HepG2 (cell line): Measurements from ENCODE around the gene MIER1. TPM values are rescaled to one million over a fixed set of nuclear protein-coding genes. Genes with fewer than 3 reads are reported as not detected.

Source experiments
- ATM ChIP-seq: fragments of 450-650 bp; IDR thresholded peaks from 2 replicates; pipeline ENCODE4 v1.7.1; 2017; ENCODE audit warnings: mild to moderate bottlenecking, borderline replicate concordance
- CSRNP2 ChIP-seq: sonication (generic); formaldehyde crosslinking; conservative IDR thresholded peaks from 2 replicates; pipeline ENCODE4 v1.8.0; 2022; ENCODE audit warnings: low read depth, missing genetic modification reagents
- KLF11 ChIP-seq: IDR thresholded peaks from 2 replicates; pipeline ENCODE4 v1.6.1; 2016; ENCODE audit warnings: missing compliant biosample characterization
- MXI1 ChIP-seq: IDR thresholded peaks from 3 replicates; pipeline ENCODE4 v1.6.1; 2012; ENCODE audit warnings: low read depth, low read length, inconsistent platforms, borderline replicate concordance
- MYC ChIP-seq: sonication (generic); formaldehyde crosslinking; IDR thresholded peaks from 2 replicates; pipeline ENCODE4 v1.9.0; 2021; ENCODE audit warnings: missing genetic modification reagents, borderline replicate concordance
- POGK ChIP-seq: sonication (generic); formaldehyde crosslinking; conservative IDR thresholded peaks from 2 replicates; pipeline ENCODE4 v1.8.0; 2022; ENCODE audit warnings: mild to moderate bottlenecking, moderate library complexity, missing genetic modification reagents
- RCOR2 ChIP-seq: IDR thresholded peaks from 2 replicates; pipeline ENCODE4 v1.6.1; 2016; ENCODE audit warnings: missing biosample characterization, missing genetic modification reagents
- RXRB ChIP-seq: IDR thresholded peaks from 2 replicates; pipeline ENCODE4 v1.6.1; 2016; ENCODE audit warnings: borderline replicate concordance, missing genetic modification reagents, missing compliant biosample characterization
- SCMH1 ChIP-seq: sonication (generic); formaldehyde crosslinking; IDR thresholded peaks from 2 replicates; pipeline ENCODE4 v1.9.0; 2021; ENCODE audit warnings: missing genetic modification reagents, mild to moderate bottlenecking, borderline replicate concordance
- ZNF142 ChIP-seq: sonication (generic); formaldehyde crosslinking; IDR thresholded peaks from 2 replicates; pipeline ENCODE4 v1.4.0; 2020; ENCODE audit warnings: missing genetic modification reagents
- ZNF280B ChIP-seq: sonication (generic); formaldehyde crosslinking; IDR thresholded peaks from 2 replicates; pipeline ENCODE4 v1.5.0; 2020; ENCODE audit warnings: missing genetic modification reagents, mild to moderate bottlenecking, borderline replicate concordance
- ZNF331 ChIP-seq: sonication (generic); formaldehyde crosslinking; IDR thresholded peaks from 2 replicates; pipeline ENCODE4 v1.4.0; 2020; ENCODE audit warnings: missing genetic modification reagents
- ZNF740 ChIP-seq: sonication (generic); formaldehyde crosslinking; IDR thresholded peaks from 2 replicates; pipeline ENCODE4 v1.4.0; 2020; ENCODE audit warnings: missing genetic modification reagents
- polyA plus RNA-seq, 8 experiments: library from polyadenylated mRNA; depleted of rRNA in 3 of 8; stranded (reverse) in 7 of 8; unstranded in 1 of 8; fragments of >200 nt; fragmentation: Illumina TruSeq in 4 of 8; extraction: Trizol in 4 of 8; gene quantifications; 2 replicates each; pipeline versions ENCODE4 v1.2.1 to v1.2.3, GENCODE V29; 2011 to 2016; ENCODE audit warnings: low read depth in 4 of 8, missing spikeins in 1 of 8, mixed read lengths in 1 of 8; ENCODE audit not compliant: insufficient read depth in 1 of 8
- total RNA-seq, 5 experiments: library from RNA; depleted of rRNA; stranded (reverse); fragments of >200 nt; fragmentation: Illumina TruSeq; extraction: Trizol; gene quantifications; 2 replicates each; pipeline ENCODE4 v1.2.3, GENCODE V29; 2016; ENCODE audit warnings: low read depth in 1 of 5
- TF ChIP-seq, protein P1 (sequence below): sonication (generic); formaldehyde crosslinking; IDR thresholded peaks from 2 replicates; pipeline ENCODE4 v1.8.1; 2023; ENCODE audit warnings: mild to moderate bottlenecking, inconsistent platforms, moderate library complexity, missing genetic modification reagents, borderline replicate concordance

Gene MIER1
- total and polyA plus RNA-seq, 2 of the 13 experiments (the other 11 are each of a cell fraction or from before 2014, with no cell fraction given) = 7.0 to 30.4 TPM

- TF ChIP-seq ZNF142 (CRISPR knock-in tag) (no peak), ATM (no peak), ZNF331 (CRISPR knock-in tag) (no peak), MYC (no peak), ZNF740 (CRISPR knock-in tag) (no peak), SCMH1 (CRISPR knock-in tag) (no peak), KLF11 (CRISPR knock-in tag) (no peak), CSRNP2 (CRISPR knock-in tag) (no peak), POGK (CRISPR knock-in tag) (peak; percentile 48; the same call in 1 of the 2 replicates), RXRB (CRISPR knock-in tag) (no peak), RCOR2 (CRISPR knock-in tag) (no peak), MXI1 (peak; percentile 68; the same call in 2 of the 3 replicates), ZNF280B (CRISPR knock-in tag) (no peak)
- TF ChIP-seq, protein P1, sequence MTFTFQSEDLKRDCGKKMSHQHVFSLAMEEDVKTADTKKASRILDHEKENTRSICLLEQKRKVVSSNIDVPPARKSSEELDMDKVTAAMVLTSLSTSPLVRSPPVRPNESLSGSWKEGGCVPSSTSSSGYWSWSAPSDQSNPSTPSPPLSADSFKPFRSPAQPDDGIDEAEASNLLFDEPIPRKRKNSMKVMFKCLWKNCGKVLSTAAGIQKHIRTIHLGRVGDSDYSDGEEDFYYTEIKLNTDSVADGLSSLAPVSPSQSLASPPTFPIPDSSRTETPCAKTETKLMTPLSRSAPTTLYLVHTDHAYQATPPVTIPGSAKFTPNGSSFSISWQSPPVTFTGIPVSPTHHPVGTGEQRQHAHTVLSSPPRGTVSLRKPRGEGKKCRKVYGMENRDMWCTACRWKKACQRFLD (CRISPR knock-in tag) = peak; percentile 79; the same call in 1 of the 2 replicates
These were observed 5.4 kb downstream of the MIER1 start (continued) for GRCh38 chr1:66929999-66930822.
